OCI-LY3 (cell line): ENCODE results near the gene MYOG.

Experiments used
- EZH2phosphoT487 ChIP-seq: fragments of 200-600 bp; shearing (Covaris generic); IDR thresholded peaks from 2 replicates; pipeline ENCODE4 v1.6.1; 2018; ENCODE audit warnings: antibody characterized with exemption, mixed run types, low read depth
- TF ChIP-seq, protein P1 (sequence below): fragments of 200-600, 300-600 bp; sonication (generic); IDR thresholded peaks from 2 replicates; pipeline ENCODE4 v1.5.1; 2014; ENCODE audit warnings: antibody characterized with exemption, low read length, low read depth

GRCh38 chr1:203051841-203052324, 33.9 kb downstream of the MYOG start:
- TF ChIP-seq, protein P1, sequence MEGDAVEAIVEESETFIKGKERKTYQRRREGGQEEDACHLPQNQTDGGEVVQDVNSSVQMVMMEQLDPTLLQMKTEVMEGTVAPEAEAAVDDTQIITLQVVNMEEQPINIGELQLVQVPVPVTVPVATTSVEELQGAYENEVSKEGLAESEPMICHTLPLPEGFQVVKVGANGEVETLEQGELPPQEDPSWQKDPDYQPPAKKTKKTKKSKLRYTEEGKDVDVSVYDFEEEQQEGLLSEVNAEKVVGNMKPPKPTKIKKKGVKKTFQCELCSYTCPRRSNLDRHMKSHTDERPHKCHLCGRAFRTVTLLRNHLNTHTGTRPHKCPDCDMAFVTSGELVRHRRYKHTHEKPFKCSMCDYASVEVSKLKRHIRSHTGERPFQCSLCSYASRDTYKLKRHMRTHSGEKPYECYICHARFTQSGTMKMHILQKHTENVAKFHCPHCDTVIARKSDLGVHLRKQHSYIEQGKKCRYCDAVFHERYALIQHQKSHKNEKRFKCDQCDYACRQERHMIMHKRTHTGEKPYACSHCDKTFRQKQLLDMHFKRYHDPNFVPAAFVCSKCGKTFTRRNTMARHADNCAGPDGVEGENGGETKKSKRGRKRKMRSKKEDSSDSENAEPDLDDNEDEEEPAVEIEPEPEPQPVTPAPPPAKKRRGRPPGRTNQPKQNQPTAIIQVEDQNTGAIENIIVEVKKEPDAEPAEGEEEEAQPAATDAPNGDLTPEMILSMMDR, result no peak
- no peak for TF ChIP-seq EZH2phosphoT487
